Muscle layer of duodenum (tissue), 2 donors: ENCODE measurements around the gene MGST2.

Source experiments
- H3K27ac ChIP-seq: one replicate; pipeline ENCODE4 v1.7.0; 2013; ENCODE audit warnings: mild to moderate bottlenecking, low read length
- H3K27me3 ChIP-seq: one replicate; pipeline ENCODE4 v1.7.0; 2013; ENCODE audit warnings: low read depth, mild to moderate bottlenecking, control low read depth, low read length
- H3K36me3 ChIP-seq, 2 donors: one replicate each; pipeline ENCODE4 v1.7.0; 2013; ENCODE audit warnings: low read length in 2 of 2, control low read depth in 1 of 2, mild to moderate bottlenecking in 1 of 2; ENCODE audit not compliant: insufficient read depth in 2 of 2, control insufficient read depth in 1 of 2
- H3K4me1 ChIP-seq, 2 donors: one replicate each; pipeline ENCODE4 v1.7.0; 2013; ENCODE audit warnings: low read length in 2 of 2, mild to moderate bottlenecking in 2 of 2, control low read depth in 1 of 2, moderate library complexity in 1 of 2; ENCODE audit not compliant: insufficient read depth in 2 of 2, control insufficient read depth in 1 of 2
- H3K4me3 ChIP-seq, 2 donors: one replicate each; pipeline ENCODE4 v1.7.0; 2013; ENCODE audit warnings: low read length in 2 of 2, low read depth in 1 of 2, mild to moderate bottlenecking in 1 of 2
- H3K9me3 ChIP-seq, 2 donors: one replicate each; pipeline ENCODE4 v1.7.0; 2013; ENCODE audit warnings: low read length in 2 of 2, control low read depth in 1 of 2, mild to moderate bottlenecking in 1 of 2; ENCODE audit not compliant: control insufficient read depth in 1 of 2
- donor health status: healthy.

Gene MGST2

DNA sequence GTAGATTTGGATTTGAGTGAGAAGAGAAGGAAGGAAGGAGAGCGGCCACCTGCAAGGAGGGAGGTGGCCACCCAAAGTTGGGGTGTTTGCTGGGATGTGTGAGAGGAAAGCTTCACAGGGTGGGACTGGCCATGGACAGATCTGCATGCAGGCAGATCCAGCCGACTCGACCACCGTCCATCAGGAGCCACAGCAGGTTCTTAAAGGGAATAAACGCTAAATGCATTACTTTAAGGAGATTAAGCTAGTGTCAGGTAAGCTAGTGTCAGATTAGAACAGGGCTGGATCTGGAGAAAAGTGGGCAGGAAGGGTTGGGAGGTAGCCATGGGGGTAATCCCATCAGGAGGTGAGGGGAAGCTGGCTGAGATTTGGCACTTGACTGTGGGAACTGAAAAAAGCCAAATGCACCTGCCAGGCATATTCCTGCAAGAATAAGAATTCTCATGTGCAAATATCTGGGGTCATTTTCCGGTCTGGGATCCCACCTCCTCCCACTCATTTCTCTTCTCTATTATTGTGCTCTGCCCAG, 79.6 kb downstream of the MGST2 start:
- Histone ChIP-seq H3K4me3 (no peak overlapping the region), H3K36me3 (no peaks in the 10 kb centered on the region), H3K27ac (no peak overlapping the region), H3K27me3 (no peaks in the 10 kb centered on the region), H3K9me3 (no peaks in the 10 kb centered on the region), H3K4me1 (peaks cover 3 to 10% of the 10 kb centered on the region in 2 donors)

- H3K27me3 ChIP-seq, result no peaks in the 10 kb centered on the region
- H3K4me3 ChIP-seq, result no peak overlapping the region
- no peaks in the 10 kb centered on the region for H3K4me1 ChIP-seq
- H3K36me3 ChIP-seq, result no peaks in the 10 kb centered on the region
- H3K9me3 ChIP-seq, result no peaks in the 10 kb centered on the region
- no peak overlapping the region for H3K27ac ChIP-seq
These were observed 81.0 kb downstream of the MGST2 start for GRCh38 chr4:139746431-139747171.

DNA sequence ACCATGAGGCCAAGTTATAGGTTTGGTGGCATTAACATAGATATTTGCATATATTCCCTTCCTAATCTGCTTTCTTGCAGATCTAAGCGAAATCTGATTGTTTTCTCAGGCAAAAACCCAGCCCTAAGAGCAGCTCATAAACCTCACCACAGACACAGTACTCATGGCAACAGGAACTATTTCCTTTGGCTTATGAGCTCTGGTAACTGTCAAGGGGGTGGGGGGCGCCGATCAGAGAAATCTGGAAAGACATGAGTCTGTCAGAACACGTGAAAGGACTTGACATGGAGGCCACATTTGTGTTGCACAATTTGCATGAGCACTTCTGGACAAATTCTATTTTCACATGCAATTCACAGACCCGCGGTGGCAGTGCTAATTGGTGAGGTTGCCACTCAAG, 83.7 kb downstream of the MGST2 start:
- no peaks in the 10 kb centered on the region for H3K36me3 ChIP-seq
- no peak overlapping the region for H3K4me3 ChIP-seq
- H3K9me3 ChIP-seq, result no peaks in the 10 kb centered on the region

GRCh38 chr4:139749835-139750498, 84.3 kb downstream of the MGST2 start:
- H3K4me3 ChIP-seq, result no peak overlapping the region
- no peaks in the 10 kb centered on the region for H3K9me3 ChIP-seq
- no peaks in the 10 kb centered on the region for H3K27me3 ChIP-seq
- H3K36me3 ChIP-seq, result no peaks in the 10 kb centered on the region
- no peak overlapping the region for H3K27ac ChIP-seq
- H3K4me1 ChIP-seq, result no peaks in the 10 kb centered on the region

More for the DNA sequence above, 83.7 kb downstream of the MGST2 start:
- no peaks in the 10 kb centered on the region for H3K27me3 ChIP-seq
- H3K4me1 ChIP-seq, result no peaks in the 10 kb centered on the region
- no peak overlapping the region for H3K27ac ChIP-seq

DNA sequence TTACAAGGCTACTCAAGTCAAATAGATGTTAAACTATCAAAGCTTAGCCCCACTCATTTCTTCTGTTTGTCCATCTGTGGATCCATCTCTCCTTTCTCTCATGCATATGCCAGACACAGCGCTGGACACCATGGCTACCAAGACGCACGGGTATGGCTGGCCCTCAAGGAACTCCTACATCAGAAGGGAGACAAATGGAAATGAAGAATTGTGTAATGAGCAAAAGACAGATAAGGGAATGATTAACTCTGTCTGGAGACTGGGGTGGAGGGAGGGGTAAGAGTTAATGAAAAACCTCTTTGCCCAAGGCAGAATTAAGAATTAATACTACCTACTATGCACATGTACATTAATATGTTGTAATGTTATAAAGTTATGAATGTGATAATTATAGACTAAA, 88.1 kb downstream of the MGST2 start:
- Histone ChIP-seq H3K4me3 (no peak overlapping the region), H3K27ac (no peak overlapping the region), H3K9me3 (no peaks in the 10 kb centered on the region), H3K27me3 (no peaks in the 10 kb centered on the region), H3K36me3 (no peaks in the 10 kb centered on the region), H3K4me1 (no peaks in the 10 kb centered on the region)
